ENCODE results near the gene DNAL4.

Gene DNAL4

GRCh38 chr22:38784856-38785255 is 9.1 kb downstream of the DNAL4 start:
- ATAC-seq, result no peak
- no peak for DNase-seq

GRCh38 chr22:38784035-38784434 is 9.9 kb downstream of the DNAL4 start:
- no peak for DNase-seq
- ATAC-seq, result no peak

- DNase-seq (no peak), ATAC-seq (no peak)
These were observed 10.8 kb downstream of the DNAL4 start for GRCh38 chr22:38783095-38783615.

- ATAC-seq, result peak; percentile 37
- no peak for DNase-seq
These were observed 11.4 kb downstream of the DNAL4 start for GRCh38 chr22:38782402-38783094.

- ATAC-seq (no peak), DNase-seq (no peak)
These were observed 12.9 kb downstream of the DNAL4 start for GRCh38 chr22:38781033-38781432.

- no peak for DNase-seq
- no peak for ATAC-seq
These were observed 16.8 kb downstream of the DNAL4 start for GRCh38 chr22:38777087-38777671.

- DNase-seq (no peak), ATAC-seq (no peak)
These were observed 17.9 kb downstream of the DNAL4 start for GRCh38 chr22:38776086-38776485.

GRCh38 chr22:38775656-38776055 is 18.3 kb downstream of the DNAL4 start:
- ATAC-seq (no peak), DNase-seq (no peak)

- ATAC-seq (no peak), DNase-seq (no peak)
These were observed 19.3 kb downstream of the DNAL4 start for GRCh38 chr22:38774496-38775166.

- no peak for DNase-seq
- ATAC-seq, result no peak
These were observed 20.5 kb downstream of the DNAL4 start for GRCh38 chr22:38773363-38773946.

GRCh38 chr22:38772623-38772873 is 21.4 kb downstream of the DNAL4 start:
- no peak for ATAC-seq

GRCh38 chr22:38770257-38770949 is 23.5 kb downstream of the DNAL4 start:
- DNase-seq, result no peak
- ATAC-seq, result no peak

More at GRCh38 chr22:38772623-38772873, 21.4 kb downstream of the DNAL4 start:
- no peak for DNase-seq

- ATAC-seq (no peak), DNase-seq (no peak)
These were observed 25.9 kb downstream of the DNAL4 start for GRCh38 chr22:38768036-38768435.

- DNase-seq (no peak), ATAC-seq (no peak)
These were observed 26.6 kb downstream of the DNAL4 start for GRCh38 chr22:38767313-38767712.

- DNase-seq (peak; percentile 46), ATAC-seq (no peak)
These were observed 27.7 kb downstream of the DNAL4 start for GRCh38 chr22:38766076-38766777.

GRCh38 chr22:38762551-38762983 is 31.4 kb downstream of the DNAL4 start:
- ATAC-seq, result no peak
- DNase-seq, result no peak

- no peak for DNase-seq
- ATAC-seq, result no peak
These were observed 32.5 kb downstream of the DNAL4 start for GRCh38 chr22:38761202-38762162.

- no peak for ATAC-seq
- no peak for DNase-seq
These were observed 33.3 kb downstream of the DNAL4 start for GRCh38 chr22:38760477-38761201.

- no peak for DNase-seq
- ATAC-seq, result no peak
These were observed 34.9 kb downstream of the DNAL4 start for GRCh38 chr22:38759005-38759404.

Data from stimulated activated naive CD8-positive, alpha-beta T cell treated with anti-CD3 and anti-CD28 coated beads, Interleukin-15, Interleukin-2, amounts not matched to agents 100 U/mL and 50 U/mL, for 24 hours (primary cell).